Body of pancreas (tissue), 4 donors: ENCODE results near the gene COL21A1.
"Not testable (repeated sequence)": the region's sequence is repeated elsewhere in the genome, so short reads cannot be mapped to it uniquely, and the experiment has no call there.

ENCODE experiments used
- CTCF ChIP-seq, 7 experiments: fragments of 450-650 bp in 4 of 7; fragments of 200-600 bp in 3 of 7; sonication (generic) in 3 of 7; IDR thresholded peaks; one replicate each; pipeline ENCODE4 v1.5.1; 2016 to 2019; ENCODE audit warnings: antibody characterized with exemption in 7 of 7
- POLR2A ChIP-seq, 3 donors: fragments of 450-650 bp; IDR thresholded peaks; one replicate each; pipeline ENCODE4 v1.6.1; 2016; ENCODE audit warnings: antibody characterized with exemption in 3 of 3, mild to moderate bottlenecking in 2 of 3

DNA sequence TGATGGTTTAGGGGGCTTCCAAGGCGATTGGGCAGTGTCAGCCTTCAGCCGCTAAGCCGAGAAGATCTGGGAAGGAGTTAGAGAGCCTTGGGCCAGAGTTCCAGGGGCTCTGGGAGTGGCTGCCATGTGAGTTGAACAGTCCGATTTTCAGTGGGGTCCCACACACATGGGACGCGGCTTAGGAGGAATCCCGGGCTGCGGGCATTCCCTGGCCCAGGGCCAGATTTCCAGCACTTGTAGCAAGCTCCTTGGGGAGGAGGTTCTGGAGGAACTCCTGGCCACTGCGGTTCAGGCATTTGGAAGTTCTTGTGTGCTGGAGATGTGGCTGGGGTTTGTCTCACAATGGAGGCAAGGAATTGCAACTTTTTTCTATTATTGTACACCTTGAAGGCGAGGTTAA is 233.3 kb downstream of the COL21A1 start:
- TF ChIP-seq CTCF, POLR2A (IDR thresholded peaks at IDR 0.05): not testable (repeated sequence)
